ENCODE measurements around the gene ATF4.

Gene ATF4

GRCh38 chr22:39562839-39563489 is 42.6 kb downstream of the ATF4 start:
- no peak for DNase-seq

- no peak for DNase-seq
These were observed 43.4 kb downstream of the ATF4 start for GRCh38 chr22:39563571-39564428.

- no peak for DNase-seq
These were observed 45.1 kb downstream of the ATF4 start for GRCh38 chr22:39565414-39565944.

GRCh38 chr22:39567135-39567946 is 47.0 kb downstream of the ATF4 start:
- DNase-seq = no peak

- no peak for DNase-seq
These were observed 48.1 kb downstream of the ATF4 start for GRCh38 chr22:39568278-39568981.

- no peak for DNase-seq
These were observed 48.7 kb downstream of the ATF4 start for GRCh38 chr22:39569066-39569465.

GRCh38 chr22:39570226-39570625 is 49.9 kb downstream of the ATF4 start:
- no peak for DNase-seq

- DNase-seq = no peak
These were observed 50.3 kb downstream of the ATF4 start, which contains the start of gene CACNA1I for GRCh38 chr22:39570665-39571064. CACNA1I (plus strand) TSS chr22:39570753; CDS start chr22:39570753, 0 bp downstream.

- no peak for DNase-seq
These were observed 51.2 kb downstream of the ATF4 start for GRCh38 chr22:39571538-39571937.
